HG02610 (cell line): ENCODE measurements around the gene TBATA.

Experiments used
- ATAC-seq: cut with Tn5 transposase; IDR thresholded peaks from one replicate; pipeline ENCODE4 v1.9.1; 2021; ENCODE audit warnings: mild to moderate bottlenecking, moderate library complexity; ENCODE audit not compliant: unreplicated experiment

TBATA gene

GRCh38 chr10:70763567-70763966 is 21.6 kb downstream of the TBATA start:
- no peak for ATAC-seq

DNA sequence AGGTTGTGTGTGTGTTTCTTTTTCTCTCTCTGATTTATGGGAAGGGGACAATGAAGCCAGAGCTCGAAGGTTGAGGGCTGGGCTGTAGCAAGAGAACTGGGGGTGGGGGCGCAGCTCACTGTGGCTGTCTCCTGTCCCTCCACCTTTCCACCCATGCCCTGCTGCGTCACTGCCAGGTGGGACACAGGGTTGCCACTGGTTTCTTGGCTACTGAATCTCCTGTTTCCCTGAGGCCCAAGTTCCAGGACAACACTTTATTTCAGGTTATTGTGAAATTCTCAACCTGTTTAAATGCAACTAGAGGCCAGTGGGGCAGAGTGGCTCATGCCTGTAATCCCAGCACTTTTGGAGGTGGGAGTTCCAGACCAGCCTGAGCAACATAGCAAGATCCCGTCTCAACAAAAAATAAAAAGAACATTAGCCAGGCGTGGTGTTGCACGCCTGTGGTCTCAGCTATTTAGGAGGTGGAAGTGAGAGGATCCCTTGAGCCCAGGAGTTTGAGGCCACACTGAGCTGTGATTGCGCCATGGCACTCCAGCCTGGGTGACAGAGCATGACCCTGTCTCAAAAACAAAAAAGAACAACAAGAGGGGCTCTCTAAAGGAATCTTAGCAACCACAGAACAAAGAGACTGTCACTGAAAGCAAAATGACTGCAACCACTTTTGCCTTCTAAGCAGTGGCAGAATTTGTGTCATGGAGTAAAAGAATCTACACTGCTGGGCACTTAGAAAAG is 22.6 kb downstream of the TBATA start:
- no peak for ATAC-seq

GRCh38 chr10:70761727-70762350 is 23.3 kb downstream of the TBATA start:
- ATAC-seq = no peak

- ATAC-seq = no peak
Measured at GRCh38 chr10:70761031-70761601, 24.1 kb downstream of the TBATA start.

DNA sequence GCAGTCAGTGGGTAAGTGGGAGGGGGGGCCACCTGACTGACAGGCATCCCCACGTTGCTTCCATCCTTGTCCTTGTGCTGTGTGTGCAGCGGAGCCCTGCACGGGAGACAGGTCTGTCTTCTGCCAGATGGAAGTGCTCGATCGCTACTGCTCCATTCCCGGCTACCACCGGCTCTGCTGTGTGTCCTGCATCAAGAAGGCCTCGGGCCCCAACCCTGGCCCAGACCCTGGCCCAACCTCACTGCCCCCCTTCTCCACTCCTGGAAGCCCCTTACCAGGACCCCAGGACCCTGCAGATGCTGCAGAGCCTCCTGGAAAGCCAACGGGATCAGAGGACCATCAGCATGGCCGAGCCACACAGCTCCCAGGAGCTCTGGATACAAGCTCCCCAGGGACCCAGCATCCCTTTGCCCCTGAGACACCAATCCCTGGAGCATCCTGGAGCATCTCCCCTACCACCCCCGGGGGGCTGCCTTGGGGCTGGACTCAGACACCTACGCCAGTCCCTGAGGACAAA is 24.8 kb downstream of the TBATA start:
- no peak for ATAC-seq

DNA sequence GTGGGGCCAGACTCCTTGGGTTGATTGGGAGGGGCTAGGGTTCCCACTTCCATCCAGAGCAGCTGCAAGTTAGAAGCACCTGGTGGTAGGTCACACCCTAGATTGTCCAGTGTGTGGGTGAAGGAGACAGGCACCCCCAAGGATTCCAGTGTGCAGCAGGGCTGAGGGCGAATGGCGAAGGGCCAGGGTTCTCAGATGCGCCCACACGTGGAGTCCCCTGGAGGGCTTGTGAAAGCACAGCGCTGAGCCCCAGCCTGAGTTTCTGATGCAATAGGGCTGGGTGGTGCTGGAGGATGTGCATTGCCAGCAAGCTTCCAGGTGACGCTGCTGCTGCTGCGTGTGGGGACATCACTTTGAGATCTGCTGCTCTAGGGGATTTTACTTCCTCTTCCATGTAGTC is 25.4 kb downstream of the TBATA start:
- no peak for ATAC-seq

DNA sequence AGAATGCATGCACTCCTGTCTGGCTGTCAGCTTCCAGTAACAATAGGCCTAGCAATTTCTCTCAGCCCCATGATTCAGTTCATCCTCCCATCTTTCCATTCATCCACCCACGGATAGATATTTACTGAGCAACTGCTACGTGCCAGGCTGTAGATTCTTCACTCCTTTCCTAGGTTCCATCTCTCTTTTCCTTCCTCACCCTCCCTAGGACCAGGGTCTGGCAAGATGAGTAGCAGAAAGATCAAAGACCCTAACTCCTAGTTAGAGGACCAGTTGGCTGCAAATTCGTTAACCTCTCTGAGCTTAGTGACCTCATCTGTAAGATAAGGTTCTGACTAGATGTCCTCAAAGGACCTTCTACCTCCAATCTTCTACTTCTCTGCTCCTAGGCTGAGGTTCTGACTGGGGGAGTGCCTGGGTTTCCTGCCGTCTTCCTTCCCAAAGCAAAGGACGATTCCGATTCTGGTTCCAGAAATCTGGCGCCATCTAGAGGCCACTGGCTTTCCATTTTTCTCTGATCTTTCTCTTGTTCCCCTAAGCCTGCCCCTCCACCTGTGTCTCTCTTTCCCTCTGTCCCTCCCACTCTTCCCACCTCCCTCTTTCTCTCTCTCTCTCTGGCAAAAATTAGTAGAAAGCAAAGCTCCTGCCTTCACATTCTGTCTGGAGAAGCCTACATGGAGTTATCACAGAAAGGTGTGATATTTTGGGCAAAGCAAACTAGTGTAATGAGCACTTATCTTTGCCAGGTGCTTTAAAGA is 26.2 kb downstream of the TBATA start:
- no peak for ATAC-seq

GRCh38 chr10:70757856-70758255 is 27.3 kb downstream of the TBATA start:
- ATAC-seq = no peak

GRCh38 chr10:70756700-70757360 is 28.3 kb downstream of the TBATA start:
- no peak for ATAC-seq

GRCh38 chr10:70753841-70754621 is 31.1 kb downstream of the TBATA start:
- ATAC-seq = no peak

GRCh38 chr10:70753026-70753663 is 32.0 kb downstream of the TBATA start:
- no peak for ATAC-seq

- no peak for ATAC-seq
Measured at GRCh38 chr10:70752571-70752970, 32.6 kb downstream of the TBATA start.

DNA sequence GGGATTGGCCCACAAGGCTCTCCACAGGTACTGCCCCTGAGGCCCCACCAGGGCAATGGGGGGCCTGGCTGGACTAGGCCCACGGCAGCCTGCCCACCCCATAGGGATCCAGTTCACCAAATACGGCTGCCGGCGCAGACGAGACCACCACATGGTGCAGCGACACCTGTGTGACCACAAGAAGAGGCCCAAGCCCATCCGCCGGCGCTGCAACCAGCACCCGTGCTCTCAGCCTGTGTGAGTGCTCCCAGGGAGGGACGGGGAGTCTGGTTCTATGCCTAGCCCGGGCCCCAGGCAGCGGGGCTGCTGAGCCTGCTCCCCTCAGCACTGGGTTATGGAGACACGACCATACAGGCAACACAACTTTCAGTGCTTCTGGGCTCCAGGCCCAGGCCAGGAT is 33.2 kb downstream of the TBATA start:
- ATAC-seq = no peak

- no peak for ATAC-seq
Measured at GRCh38 chr10:70751356-70751755, 33.8 kb downstream of the TBATA start.

- no peak for ATAC-seq
Measured at GRCh38 chr10:70750156-70750703, 34.9 kb downstream of the TBATA start.

DNA sequence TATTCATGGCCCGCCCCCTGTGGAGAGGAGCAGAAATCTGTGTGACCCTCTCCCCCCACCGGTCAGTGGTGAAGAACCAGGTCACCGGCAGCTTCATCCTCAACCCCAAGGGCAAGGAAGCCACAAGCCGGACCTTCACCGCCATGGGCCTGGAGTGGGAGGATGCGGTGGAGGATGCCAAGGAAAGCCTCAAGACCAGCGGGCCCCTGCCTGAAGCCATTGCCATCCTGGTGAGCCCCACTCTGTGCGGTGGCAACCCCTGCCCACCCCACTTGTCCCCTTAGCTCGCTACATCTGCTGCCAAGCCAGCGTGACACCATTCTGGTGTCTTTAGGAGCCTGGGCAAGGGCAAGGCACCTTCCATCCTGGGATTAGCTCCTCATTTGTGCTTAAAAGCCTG is 35.4 kb downstream of the TBATA start:
- ATAC-seq = no peak

DNA sequence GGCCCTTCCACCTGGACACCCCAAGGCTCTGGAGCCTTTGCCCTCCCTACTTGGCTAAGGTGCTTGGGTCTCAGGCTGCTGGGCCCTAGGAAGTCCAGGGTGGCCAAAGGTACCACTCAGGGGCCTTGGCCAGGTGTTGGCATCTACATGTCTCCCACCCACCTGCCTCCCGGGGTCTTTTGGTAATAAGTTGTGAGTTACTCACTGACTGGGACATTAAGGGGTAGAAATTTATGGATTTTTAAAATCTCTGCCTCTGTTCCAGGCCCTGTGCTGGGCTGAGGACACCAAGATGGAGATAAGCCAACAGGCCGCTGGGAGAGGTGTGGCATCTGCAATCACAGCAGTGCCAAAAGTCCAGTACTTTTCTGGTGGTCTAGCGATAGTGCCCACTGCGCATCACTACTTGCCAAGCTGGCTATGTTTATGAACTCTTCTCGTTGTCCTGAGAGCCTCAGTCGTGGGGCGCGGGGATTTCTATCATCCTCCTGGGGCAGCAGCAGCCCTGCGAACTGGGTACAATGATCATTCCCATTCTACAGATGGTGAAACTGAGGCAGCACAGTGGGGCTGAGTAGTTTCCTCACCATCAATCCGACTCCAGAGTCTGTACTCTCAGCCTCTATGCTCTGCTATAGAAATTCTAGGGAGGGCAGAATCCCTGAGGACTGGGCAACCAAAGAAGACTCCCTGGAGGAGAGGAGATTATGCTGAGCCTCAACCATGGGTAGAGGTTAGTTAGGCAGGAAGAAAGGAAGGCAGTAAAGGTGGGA is 36.2 kb downstream of the TBATA start:
- ATAC-seq = no peak

- no peak for ATAC-seq
Measured at GRCh38 chr10:70748305-70748704, 36.9 kb downstream of the TBATA start.
